ENCODE results near the gene ROGDI.

Gene ROGDI

DNA sequence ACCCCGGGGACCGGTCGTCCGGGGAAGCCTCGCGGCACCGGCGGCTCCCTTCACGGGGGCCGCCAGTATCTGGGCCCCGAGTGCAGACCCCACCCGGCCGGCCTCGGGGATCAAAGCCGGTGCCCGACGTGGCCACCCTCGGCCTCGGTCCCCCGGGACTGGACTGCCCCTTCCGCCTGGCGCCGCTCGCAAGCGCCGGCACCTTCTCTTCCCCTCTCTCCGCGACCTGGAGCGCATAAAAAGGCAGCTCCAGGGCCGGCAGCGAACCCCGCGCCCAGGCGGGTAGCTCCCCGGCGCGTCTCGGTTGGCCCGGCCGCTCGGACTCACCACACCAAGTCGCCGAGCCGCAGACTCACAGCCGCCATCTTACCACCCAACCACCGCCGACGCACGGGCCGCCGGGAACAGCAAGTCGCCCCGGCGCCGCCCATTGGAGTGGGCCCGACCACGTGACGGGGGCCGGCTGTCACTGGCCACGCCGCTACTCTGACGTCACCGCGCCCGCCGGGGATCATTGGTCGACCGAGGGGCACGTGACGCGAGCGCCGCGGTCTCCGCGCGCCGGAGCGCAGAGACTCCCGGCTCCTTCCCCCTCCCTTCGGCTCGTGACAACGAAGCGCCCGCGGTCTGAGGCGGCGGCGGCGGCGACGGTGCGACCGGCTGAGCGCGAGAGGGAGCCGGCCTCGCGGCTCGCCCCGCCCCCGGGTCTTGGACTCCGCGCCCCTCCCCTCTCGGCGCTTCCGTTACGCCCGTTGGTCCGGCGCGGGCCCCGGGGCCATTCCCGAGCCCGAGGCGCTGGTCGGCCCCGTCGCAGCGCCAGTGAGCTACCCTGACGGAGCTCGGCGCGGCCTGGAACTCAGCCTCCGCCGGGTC is 44.7 kb upstream of the ROGDI start, which contains the start of the genes GLYR1 and UBN1 (continued):
- TF ChIP-seq, protein P1, sequence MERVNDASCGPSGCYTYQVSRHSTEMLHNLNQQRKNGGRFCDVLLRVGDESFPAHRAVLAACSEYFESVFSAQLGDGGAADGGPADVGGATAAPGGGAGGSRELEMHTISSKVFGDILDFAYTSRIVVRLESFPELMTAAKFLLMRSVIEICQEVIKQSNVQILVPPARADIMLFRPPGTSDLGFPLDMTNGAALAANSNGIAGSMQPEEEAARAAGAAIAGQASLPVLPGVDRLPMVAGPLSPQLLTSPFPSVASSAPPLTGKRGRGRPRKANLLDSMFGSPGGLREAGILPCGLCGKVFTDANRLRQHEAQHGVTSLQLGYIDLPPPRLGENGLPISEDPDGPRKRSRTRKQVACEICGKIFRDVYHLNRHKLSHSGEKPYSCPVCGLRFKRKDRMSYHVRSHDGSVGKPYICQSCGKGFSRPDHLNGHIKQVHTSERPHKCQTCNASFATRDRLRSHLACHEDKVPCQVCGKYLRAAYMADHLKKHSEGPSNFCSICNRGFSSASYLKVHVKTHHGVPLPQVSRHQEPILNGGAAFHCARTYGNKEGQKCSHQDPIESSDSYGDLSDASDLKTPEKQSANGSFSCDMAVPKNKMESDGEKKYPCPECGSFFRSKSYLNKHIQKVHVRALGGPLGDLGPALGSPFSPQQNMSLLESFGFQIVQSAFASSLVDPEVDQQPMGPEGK (tag by site-specific recombination; IDR thresholded peaks at IDR 0.05) = peak; percentile 59
- TF ChIP-seq MYNN (tag by site-specific recombination; IDR thresholded peaks at IDR 0.05; ENCODE audit: borderline replicate concordance) (no peak), ZNF174 (tag by site-specific recombination; IDR thresholded peaks at IDR 0.05) (no peak), ZBTB11 (tag by site-specific recombination; conservative IDR thresholded peaks at IDR 0.05; ENCODE audit: low read depth) (peak; percentile 34; the same call in 1 of the 2 replicates), IKZF3 (tag by site-specific recombination; IDR thresholded peaks at IDR 0.05) (no peak), FEZF1 (tag by site-specific recombination; IDR thresholded peaks at IDR 0.05) (no peak), OVOL3 (tag by site-specific recombination; IDR thresholded peaks at IDR 0.05) (no peak), ZFP69B (tag by site-specific recombination; IDR thresholded peaks at IDR 0.05) (peak; percentile 48; the same call in 1 of the 2 replicates), ZBTB8A (tag by site-specific recombination; IDR thresholded peaks at IDR 0.05) (peak; percentile 12; the same call in 1 of the 2 replicates), GLI4 (tag by site-specific recombination; IDR thresholded peaks at IDR 0.05) (no peak), ZNF626 (tag by site-specific recombination; IDR thresholded peaks at IDR 0.05) (no peak), YY1 (tag by site-specific recombination; IDR thresholded peaks at IDR 0.05) (peak; percentile 90), ZBTB7A (tag by site-specific recombination; IDR thresholded peaks at IDR 0.05; ENCODE audit: low read depth) (no peak), ZNF837 (tag by site-specific recombination; IDR thresholded peaks at IDR 0.05) (no peak), TRIM28 (IDR thresholded peaks at IDR 0.05; ENCODE audit: borderline replicate concordance, low read length) (no peak), ATF2 (tag by site-specific recombination; IDR thresholded peaks at IDR 0.05; ENCODE audit: low read depth) (peak; percentile 98), ZNF426 (tag by site-specific recombination; IDR thresholded peaks at IDR 0.05) (no peak), BCL11A (tag by site-specific recombination; IDR thresholded peaks at IDR 0.05; ENCODE audit: low read depth) (no peak), TCF7L2 (IDR thresholded peaks at IDR 0.05; ENCODE audit: borderline replicate concordance, low read depth, low read length) (peak; percentile 75; the same call in 1 of the 2 replicates), ZNF221 (tag by site-specific recombination; IDR thresholded peaks at IDR 0.05; ENCODE audit: borderline replicate concordance) (no peak), SP3 (tag by site-specific recombination; IDR thresholded peaks at IDR 0.05) (peak; percentile 67), ZNF354C (tag by site-specific recombination; IDR thresholded peaks at IDR 0.05; ENCODE audit: borderline replicate concordance, low read depth) (no peak), GLIS2 (tag by site-specific recombination; IDR thresholded peaks at IDR 0.05) (peak; percentile 65; the same call in 1 of the 2 replicates), ZNF26 (tag by site-specific recombination; IDR thresholded peaks at IDR 0.05) (no peak), ZNF10 (tag by site-specific recombination; IDR thresholded peaks at IDR 0.05) (no peak)
- TF ChIP-seq, protein P2, sequence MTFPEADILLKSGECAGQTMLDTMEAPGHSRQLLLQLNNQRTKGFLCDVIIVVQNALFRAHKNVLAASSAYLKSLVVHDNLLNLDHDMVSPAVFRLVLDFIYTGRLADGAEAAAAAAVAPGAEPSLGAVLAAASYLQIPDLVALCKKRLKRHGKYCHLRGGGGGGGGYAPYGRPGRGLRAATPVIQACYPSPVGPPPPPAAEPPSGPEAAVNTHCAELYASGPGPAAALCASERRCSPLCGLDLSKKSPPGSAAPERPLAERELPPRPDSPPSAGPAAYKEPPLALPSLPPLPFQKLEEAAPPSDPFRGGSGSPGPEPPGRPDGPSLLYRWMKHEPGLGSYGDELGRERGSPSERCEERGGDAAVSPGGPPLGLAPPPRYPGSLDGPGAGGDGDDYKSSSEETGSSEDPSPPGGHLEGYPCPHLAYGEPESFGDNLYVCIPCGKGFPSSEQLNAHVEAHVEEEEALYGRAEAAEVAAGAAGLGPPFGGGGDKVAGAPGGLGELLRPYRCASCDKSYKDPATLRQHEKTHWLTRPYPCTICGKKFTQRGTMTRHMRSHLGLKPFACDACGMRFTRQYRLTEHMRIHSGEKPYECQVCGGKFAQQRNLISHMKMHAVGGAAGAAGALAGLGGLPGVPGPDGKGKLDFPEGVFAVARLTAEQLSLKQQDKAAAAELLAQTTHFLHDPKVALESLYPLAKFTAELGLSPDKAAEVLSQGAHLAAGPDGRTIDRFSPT (tag by site-specific recombination; IDR thresholded peaks at IDR 0.05) = peak; percentile 51; the same call in 1 of the 2 replicates
- TF ChIP-seq, protein P3, sequence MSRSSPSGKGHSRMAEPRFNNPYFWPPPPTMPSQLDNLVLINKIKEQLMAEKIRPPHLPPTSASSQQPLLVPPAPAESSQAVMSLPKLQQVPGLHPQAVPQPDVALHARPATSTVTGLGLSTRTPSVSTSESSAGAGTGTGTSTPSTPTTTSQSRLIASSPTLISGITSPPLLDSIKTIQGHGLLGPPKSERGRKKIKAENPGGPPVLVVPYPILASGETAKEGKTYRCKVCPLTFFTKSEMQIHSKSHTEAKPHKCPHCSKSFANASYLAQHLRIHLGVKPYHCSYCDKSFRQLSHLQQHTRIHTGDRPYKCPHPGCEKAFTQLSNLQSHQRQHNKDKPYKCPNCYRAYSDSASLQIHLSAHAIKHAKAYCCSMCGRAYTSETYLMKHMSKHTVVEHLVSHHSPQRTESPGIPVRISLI (tag by site-specific recombination; IDR thresholded peaks at IDR 0.05) = no peak

All from HEK293 (cell line).